Measurements from ENCODE around the gene SHISA6. TPM values are rescaled to one million over a fixed set of nuclear protein-coding genes. Genes with fewer than 3 reads are reported as not detected.
"Not testable (repeated sequence)": the region's sequence is repeated elsewhere in the genome, so short reads cannot be mapped to it uniquely, and the experiment has no call there.

SHISA6 gene
- polyA plus RNA-seq, 4 donors = 1.7 to 2.5 (median 2.0) TPM

DNA sequence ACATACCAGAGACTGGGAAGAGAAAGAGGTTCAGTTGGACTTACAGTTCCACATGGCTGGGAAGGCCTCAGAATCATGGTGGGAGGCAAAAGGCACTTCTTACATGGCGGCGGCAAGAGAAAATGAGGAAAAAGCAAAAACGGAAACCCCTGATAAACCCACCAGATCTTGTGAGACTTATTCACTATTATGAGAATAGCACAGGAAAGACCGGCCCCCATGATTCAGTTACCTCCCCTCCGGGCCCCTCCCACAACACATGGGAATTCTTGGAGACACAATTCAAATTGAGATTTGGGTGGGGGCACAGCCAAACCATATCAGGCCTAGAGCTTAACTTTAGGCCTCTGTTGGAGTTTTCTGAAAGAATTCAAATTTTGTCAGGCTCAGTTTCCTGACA lies 60.9 kb downstream of the SHISA6 start:
- DNase-seq (ENCODE audit: low read depth in 4 of 4, low spot score in 3 of 4) = not testable (repeated sequence)

DNA sequence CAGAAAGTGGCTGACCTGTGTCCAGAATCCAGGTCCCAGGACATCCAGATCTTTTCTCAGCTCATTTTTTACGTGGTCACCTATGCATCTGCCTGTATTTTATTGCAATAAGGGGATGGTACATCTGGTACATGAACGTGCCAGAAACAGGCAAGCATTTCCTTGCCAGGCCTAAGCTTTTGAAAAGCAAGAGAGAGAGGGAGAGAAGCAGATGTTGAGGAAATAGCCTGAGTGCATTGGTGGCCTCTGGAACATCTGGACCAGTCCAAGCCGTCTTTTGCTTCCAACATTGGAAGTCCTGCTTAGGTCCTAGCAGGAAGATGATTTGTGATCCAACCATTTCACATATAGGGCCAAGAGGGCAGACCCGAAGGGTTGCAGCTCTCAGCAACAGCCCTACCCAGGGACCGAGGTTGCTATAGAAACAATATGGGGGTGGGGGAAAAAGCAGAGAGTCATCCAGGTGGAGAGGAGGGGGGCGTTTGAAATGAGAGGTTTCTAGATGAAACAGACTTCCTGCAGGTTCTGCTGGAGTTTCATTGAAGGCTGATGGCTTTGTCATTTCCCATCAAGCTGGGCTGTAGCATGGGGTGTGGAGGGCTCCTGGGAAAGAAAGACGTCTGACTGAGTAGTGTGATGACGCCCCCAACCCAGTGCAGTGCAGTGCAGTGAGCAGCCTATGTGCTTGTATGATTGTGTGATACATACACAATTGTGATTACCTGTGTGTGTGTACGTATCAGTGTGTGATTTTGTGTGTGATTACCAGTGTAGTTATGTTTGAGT lies 61.6 kb downstream of the SHISA6 start:
- DNase-seq (ENCODE audit: low read depth in 4 of 4, low spot score in 3 of 4) = no peak

DNA sequence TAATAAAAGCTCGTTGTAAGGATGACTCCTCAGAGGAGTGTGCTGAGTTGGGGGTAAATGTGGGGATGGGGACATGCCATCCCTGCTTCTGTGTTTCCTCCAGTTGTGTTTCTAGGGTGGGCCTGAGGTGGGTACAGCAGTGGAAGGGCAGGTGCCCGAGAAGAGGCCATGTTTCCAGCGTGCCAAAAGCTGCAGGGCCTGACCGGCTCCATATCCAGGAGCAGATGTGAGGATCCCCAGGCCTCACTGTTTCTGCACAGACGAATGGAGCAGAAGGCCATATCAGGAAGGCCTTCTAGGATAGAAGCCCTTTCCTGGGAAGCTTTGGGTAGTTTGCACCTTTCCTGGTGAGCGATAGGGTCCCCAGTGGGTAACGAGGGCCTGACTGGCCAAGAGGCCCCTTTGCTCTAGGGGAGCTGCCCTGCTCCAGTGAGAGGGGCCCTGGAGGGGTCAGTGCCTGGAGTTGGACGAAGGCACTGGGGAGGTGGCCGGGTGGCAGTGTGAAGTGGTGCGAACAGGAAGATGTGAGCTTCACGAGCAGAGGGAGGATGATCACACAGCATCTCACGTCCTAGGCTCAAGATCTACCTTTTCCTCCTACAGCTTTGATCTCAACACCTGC lies 62.9 kb downstream of the SHISA6 start:
- no peak for DNase-seq (ENCODE audit: low read depth in 4 of 4, low spot score in 3 of 4)

DNA sequence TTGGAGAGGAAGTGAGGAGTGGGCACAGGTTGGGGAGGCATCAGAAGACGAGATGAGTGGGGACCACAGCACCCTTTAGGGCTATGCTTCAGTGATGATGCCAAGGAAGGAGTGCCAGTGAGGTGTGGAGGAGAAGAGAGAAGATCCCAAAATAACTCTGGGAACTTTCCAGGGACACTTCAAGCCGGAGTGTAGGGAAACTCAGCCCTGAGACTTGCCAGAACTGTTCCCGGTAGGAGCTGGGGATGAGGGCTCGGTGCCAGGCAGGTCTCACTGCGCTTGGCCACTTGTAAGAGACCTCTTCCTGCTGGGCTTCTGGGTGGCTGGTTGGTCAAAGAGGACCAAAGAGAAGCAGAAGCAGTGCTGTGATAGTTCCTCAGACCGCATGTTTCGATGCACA lies 63.6 kb downstream of the SHISA6 start:
- DNase-seq (ENCODE audit: low read depth in 4 of 4, low spot score in 3 of 4) = no peak

DNA sequence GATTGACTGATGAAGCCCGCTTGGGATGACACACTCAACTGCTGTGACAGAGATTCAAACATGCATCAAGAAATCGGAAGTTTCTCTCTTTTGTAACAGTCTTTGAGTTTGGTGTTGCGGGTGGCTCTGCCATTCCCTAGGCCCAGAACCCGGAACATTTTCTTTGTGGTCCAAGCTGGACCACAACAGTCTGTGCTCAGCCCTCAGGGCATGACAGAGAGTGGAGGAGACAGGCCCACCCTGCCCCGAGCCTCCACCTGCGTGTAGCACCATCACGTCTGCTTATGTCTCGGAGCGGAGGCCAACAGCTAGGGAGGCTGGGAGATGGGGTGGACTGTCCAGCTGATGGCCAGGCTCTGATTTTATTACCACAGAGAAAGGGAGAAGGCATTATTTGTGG lies 64.5 kb downstream of the SHISA6 start:
- DNase-seq (ENCODE audit: low read depth in 4 of 4, low spot score in 3 of 4) = no peak

DNA sequence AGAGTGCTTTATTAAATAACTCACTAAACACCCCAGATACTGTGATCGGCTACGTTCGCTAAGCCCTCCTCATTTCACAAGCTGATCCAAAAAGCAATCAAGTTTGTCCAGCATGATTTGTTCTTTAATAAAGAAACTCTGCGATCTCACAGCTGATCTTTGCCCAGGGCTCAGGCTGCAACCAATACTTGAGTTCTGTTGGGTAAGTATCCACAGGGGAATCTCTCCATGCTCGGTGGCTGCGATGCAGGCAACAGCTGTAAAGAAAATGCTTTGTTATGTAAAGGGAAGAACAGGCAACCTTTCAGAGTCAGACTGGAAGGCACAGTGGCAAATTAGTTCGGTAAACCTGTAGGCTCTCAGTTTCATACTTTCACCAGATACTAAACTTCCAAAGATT lies 67.5 kb downstream of the SHISA6 start:
- DNase-seq (ENCODE audit: low read depth in 4 of 4, low spot score in 3 of 4) = no peak

DNA sequence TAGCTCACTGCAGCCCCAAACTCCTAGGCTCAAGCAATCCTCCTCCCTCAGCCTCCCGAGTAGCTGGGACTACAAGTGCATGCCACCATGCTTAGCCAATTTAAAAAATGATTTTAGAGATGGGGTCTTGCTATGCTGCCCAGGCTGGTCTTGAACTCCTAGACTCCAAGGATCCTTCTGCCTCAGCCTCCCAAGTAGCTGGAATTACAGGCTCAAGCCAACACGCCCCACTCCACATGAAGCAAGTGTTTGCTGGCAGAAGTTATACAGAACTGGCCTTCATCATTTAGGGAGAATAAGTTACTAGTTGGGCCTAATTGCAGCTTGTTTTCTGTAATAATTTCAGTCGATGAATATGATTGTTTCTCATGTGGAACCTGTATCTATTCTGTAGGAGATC lies 68.0 kb downstream of the SHISA6 start:
- DNase-seq (ENCODE audit: low read depth in 4 of 4, low spot score in 3 of 4) = no peak

DNA sequence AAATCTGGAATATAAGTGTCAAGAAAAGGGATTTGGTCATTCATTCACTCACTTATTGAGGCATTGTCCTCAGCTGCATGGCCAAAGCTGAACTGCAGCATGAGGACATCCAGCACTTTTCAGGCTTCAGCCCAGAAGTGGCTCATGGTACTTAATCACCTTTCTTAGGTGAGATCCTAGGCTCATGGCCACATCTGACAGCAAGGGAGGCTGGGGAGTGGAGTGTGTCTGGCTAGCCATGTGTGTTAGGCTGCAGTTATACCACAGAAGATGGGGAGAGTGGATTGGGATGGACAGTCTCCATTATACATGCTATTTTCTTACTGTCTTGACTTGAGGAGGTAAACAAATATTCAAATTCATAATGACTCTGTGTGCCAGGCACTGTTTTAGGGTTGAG lies 68.8 kb downstream of the SHISA6 start:
- no peak for DNase-seq (ENCODE audit: low read depth in 4 of 4, low spot score in 3 of 4)

DNA sequence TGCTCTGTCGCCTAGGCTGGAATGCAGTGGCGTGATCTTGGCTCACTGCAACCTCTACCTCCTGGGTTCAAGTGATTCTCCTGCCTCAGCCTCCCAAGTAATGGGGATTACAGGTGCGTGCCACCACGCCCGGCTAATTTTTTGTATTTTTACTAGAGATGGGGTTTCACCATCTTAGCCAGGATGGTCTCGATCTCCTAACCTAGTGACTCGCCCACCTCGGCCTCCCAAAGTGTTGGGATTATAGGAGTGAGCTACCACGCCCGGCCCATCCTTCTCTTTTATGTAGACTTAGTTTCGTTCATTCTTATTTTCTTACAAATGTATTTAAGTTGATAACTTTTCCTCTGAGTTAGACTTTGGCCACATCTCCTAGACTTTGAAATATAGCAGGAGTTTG lies 75.4 kb downstream of the SHISA6 start:
- DNase-seq (ENCODE audit: low read depth in 4 of 4, low spot score in 3 of 4) = not testable (repeated sequence)

DNA sequence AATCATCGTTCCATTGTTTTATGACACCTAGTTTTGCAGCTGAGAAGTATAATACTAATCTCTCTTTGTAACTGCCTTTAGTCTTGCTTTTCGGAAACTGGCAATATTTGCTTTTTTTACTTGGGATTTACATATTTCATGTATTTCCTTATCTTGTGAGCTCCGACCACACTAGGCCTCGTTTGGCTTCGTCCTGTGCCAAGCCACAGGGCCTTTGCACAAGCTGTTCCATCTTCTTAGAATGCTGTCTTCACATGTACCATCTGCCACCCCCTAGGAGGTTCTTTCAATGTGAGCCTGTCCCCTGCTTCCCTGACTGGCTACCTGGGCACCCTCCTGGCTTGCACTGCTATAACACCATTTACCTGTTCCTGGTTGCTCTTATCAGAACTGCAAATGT lies 77.2 kb downstream of the SHISA6 start:
- no peak for DNase-seq (ENCODE audit: low read depth in 4 of 4, low spot score in 3 of 4)

DNA sequence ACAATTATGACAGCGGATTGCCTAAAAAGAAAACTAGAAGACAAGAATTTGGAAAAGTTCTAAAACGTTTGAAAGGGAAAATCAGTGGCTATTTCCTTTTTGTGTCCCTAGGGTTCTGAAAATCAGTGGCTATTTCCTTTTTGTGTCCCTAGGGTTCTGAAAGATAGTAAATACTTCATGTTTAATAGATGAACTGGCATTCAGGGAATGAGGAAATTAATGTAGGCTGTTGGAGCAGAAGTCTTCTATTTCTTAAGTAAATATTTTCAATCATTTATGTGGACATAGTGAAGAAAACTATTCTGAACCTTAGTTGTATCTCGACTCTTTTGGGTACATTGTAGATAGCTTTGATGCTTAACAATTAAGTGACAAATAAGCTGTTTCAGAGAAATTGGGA lies 78.9 kb downstream of the SHISA6 start:
- DNase-seq (ENCODE audit: low read depth in 4 of 4, low spot score in 3 of 4) = no peak

DNA sequence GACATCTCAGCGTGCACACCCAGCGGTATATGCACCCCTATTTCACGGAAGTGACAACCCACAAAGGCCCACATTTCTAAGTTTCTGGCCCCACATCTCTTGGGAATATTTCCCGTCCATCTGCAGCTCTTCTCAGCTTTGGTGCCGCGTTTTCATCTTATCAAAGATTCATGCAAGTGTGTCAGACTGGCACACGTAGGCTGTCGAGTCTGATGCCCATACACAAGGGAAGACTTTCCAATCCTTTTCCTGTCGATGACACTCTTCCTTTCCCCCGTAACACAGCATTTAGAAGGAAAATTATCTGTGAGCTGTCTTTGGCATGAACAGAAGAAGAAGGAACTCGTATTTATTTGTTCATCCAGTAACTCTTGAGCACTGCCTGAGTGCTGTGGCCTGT lies 83.0 kb downstream of the SHISA6 start:
- no peak for DNase-seq (ENCODE audit: low read depth in 4 of 4, low spot score in 3 of 4)

DNA sequence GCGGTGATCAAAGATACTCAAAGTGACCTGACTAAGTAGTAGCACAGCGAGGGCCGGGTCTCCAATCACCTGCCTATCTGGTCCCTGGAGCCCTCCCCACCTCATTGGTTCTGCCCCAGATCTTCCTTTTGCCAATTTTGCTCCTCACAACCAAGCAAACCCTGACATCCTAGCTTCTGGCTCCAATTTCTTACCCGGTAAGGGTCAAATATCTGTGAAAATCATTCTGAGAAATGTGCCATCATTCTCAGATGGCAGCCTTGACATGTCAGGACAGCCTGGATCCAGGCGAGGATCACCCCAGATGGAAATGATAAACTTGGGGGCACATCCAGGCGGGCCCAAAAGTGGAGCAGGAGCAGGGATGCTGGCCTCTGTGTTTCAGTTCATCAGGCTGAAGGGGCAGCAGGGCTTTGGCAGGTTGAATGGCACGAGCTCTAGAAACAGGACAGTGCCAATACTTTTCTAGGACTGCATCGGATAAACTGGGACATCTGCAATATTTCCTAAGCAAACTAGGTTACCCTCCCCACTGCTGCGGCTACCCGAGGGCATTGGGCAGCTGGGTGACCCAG lies 83.9 kb downstream of the SHISA6 start:
- no peak for DNase-seq (ENCODE audit: low read depth in 4 of 4, low spot score in 3 of 4)

DNA sequence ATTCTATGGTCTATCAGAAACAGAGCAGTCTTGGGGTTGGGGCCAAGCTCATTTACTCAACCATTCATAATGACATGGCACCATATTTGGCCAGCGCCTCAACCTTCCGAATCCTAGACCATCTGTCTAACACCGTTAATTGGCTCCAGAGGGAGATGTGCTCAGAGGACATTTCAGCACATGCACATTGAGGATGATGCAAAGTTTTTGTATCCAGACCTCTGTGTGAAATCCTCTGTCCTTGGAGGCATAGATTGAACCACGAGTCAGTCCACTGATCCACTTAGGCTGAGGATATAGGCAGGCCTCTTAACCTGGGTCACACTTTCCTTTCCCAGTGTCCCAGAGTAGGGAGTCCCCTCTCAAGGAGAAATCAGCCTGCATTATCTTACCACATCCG lies 85.5 kb downstream of the SHISA6 start:
- DNase-seq (ENCODE audit: low read depth in 4 of 4, low spot score in 3 of 4) = no peak

DNA sequence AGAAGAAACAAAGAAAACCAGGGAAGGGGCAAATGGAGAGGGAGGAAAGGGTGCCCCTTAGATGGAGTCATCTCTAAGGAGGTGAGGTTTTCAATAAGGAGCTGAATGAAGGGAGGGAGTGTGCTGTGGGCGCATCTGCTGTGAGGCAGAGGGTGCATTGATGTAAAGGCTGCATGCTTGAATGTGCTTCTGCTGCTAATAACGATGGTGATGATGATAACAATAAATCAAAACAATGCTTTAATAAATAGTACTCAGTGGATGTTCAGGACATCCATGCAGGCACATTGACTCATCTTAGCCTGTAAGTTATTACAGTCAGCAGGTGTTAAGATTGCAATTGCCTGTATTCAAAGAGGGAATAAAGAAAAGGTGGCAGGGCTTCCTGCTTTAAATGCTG lies 87.8 kb downstream of the SHISA6 start:
- no peak for DNase-seq (ENCODE audit: low read depth in 4 of 4, low spot score in 3 of 4)

DNA sequence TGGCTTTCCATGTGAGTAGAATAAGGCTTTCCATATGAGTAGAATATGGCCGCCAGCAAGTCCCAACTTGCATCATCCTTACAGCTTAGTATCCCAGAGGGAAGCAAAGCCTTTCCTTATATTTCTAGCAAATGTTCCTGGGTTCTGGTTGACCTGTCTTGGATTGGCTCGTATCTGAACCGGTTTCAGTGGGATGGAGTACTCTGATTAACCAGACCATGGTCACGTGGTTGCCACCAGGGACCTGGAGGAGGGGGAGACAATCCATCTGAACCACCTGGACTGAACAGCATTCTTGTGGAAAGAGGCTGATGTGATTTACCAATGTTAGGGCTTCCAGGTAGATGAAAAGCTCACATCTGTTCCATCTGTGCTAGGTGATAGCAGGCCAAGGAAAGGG lies 89.0 kb downstream of the SHISA6 start:
- no peak for DNase-seq (ENCODE audit: low read depth in 4 of 4, low spot score in 3 of 4)

DNA sequence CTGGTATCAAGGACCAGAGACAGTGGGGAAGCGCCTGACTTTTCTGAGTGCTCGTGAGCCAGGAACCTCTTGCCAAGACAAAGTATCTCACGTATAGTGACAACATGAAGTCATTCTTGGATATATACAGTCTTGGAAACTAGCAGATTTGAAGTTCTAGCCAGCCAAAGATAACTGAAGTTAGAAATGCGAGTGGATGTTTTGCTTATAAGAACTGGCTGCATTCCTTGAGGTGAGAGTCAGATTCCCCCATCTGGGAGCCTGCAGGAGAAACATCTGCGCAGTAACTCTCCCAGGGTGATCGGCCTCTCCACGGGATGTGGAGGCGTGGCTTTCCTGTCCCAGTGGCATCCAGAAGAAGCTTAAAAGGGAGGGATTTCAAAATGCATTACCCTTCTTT lies 89.8 kb downstream of the SHISA6 start:
- DNase-seq (ENCODE audit: low read depth in 4 of 4, low spot score in 3 of 4) = no peak

DNA sequence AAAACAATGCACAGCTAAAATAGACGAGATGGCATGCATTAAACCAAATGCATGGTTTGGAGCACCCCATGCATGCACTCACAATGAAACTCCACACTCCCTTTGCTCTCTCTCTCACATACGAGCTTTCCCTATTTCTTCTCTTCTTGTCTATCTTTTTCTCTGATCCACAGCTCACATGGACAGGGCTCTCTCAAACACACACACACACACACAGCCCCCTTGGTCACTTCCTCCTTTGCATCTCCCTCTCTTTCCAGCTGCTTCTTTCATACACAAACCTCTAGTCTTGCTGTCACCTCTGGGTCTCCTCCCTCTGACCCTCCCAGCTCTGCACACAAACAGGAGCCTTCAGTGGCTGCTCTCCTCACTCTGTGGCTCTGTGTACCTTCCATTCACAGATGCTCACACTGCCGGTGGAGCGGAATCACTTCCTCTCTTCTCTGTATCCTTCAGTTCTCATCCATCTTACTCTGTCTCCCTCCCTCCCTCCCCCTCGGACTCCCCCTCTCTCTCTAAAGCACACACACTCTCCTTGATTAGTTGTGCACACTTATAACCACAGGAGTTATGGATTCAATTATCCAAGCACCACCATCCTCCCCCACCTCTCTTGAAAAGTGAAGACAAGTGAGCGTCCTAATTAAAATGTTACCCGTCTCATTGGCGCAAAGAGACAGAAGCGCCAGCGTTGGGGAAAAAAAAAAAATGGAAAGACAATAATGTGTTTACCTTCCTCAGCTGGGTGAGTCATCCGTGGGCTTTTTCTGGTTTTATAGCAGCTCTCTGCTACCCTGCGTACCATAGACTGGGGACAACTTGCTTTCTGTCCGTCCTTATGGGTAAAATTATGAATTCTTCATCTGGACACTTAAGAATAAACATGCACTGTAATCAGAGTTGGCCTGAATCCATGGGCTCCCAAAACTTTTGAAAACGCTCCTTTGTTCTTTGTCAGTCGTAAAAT lies 90.8 kb downstream of the SHISA6 start:
- no peak for DNase-seq (ENCODE audit: low read depth in 4 of 4, low spot score in 3 of 4)

DNA sequence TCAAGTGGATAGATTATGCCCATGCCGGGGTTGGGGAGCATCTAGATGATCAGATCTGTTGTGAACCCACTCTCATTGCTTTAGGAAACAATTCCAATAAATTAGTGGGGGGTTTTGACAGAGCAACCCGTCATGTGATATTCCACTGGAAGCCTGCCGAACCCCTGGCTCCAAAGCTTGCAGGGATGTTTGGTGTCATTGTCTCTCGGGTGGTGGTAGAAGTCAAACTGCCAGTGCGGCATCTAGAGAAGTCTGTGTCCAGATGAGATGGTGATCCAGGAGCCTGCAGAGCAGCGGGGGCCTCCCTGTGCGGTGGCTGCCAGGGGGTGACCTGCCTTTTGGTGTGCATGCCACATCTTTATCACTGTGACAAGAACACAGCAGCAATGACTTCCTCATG lies 91.7 kb downstream of the SHISA6 start:
- no peak for DNase-seq (ENCODE audit: low read depth in 4 of 4, low spot score in 3 of 4)

DNA sequence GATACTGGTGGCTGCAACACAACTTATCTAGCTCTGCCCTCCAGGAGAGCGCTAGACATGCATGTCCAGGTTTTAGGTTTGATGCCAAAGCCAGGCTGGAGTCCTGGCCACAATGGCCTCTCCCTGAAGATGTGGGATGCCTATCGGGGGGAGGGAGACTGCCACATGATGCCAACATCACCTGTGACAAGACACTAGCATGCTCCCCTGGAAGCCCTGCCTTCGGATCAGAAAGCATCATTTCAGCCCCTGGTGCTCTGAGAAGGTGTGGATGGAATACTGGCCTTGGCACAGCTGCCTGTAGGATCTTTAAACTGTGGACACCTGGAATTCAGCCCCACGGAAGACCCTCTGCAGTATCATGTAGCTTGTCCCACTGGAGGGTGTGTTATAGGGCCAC lies 93.5 kb downstream of the SHISA6 start:
- no peak for DNase-seq (ENCODE audit: low read depth in 4 of 4, low spot score in 3 of 4)

DNA sequence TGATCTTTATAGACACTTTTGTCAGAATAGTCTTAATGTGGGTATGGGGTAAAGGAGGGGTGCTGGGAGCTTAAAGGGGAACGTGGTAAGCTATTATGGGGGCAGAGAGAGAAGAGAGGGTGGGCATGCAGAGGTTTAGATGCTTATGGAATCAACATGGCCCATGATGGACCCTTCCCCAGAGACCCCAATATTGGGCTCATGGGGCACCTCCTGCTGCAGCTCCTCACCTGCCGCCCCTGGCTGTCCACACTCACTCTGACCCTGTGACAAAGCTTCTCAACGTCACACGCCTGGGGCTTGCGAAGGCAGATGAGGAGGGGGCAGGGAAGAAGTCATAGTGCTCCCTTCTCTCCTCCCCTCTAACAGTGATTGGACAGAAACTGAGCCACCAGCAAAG lies 95.3 kb downstream of the SHISA6 start:
- DNase-seq (ENCODE audit: low read depth in 4 of 4, low spot score in 3 of 4) = no peak

All from right renal pelvis (tissue), 4 donors.